GM12878 (cell line): ENCODE results near the gene DMRTC2. TPM values are rescaled to one million over a fixed set of nuclear protein-coding genes. Genes with fewer than 3 reads are reported as not detected.

Source experiments
- ATAC-seq: fragments of 200-7000 bp; cut with Tn5 transposase; 3 replicates; pipeline ENCODE4 v1.9.1; 2020; ENCODE audit warnings: mild to moderate bottlenecking, moderate library complexity
- BruUV-seq: library from RNA; stranded (reverse); fragments of 400-500 nt; replicated peaks from 2 replicates; lab custom pipeline; 2021; lab: Mats Ljungman, UMichigan
- CTCF ChIA-PET: fragments of 300-600 bp; sonication (Branson Sonifier 250); formaldehyde crosslinking; extraction: SDS; loops from one replicate; lab custom pipeline; 2021; ENCODE audit warnings: inconsistent platforms; lab: Yijun Ruan, JAX
- POLR2A ChIA-PET: fragments of 350-600 bp; formaldehyde crosslinking; extraction: SDS; loops from one replicate; lab custom pipeline; 2021; ENCODE audit warnings: inconsistent platforms; lab: Charles Lee
- RAD21 ChIA-PET: fragments of 300-600 bp; sonication (Branson Sonifier 250); formaldehyde crosslinking; loops from one replicate; lab custom pipeline; 2023; ENCODE audit warnings: antibody characterized with exemption; ENCODE audit not compliant: unreplicated experiment; lab: Charles Lee
- SMC1A ChIA-PET: fragments of 300-600 bp; sonication (Branson Sonifier 250); formaldehyde crosslinking; loops from one replicate; lab custom pipeline; 2023; ENCODE audit not compliant: unreplicated experiment, uncharacterized antibody; lab: Charles Lee
- DNase-seq: peaks from one replicate; pipeline ENCODE4 v3.0.0-alpha.2; 2011; ENCODE audit warnings: low read depth, low spot score
- FAIRE-seq: peaks from 3 replicates; lab custom pipeline; 2011; peaks lifted over from hg19 to GRCh38; lab: Jason Lieb, UNC
- H2AFZ ChIP-seq: 2 replicates; pipeline ENCODE4 v1.6.0; 2011; ENCODE audit warnings: low read depth, low read length, control low read depth; ENCODE audit not compliant: control insufficient read depth
- H3K27ac ChIP-seq: 2 replicates; pipeline ENCODE4 v1.5.1; 2011; ENCODE audit warnings: control low read depth; ENCODE audit not compliant: control insufficient read depth, insufficient read depth
- H3K27me3 ChIP-seq, 2 experiments: replicated peaks in 1 of 2; 2 replicates each; pipeline versions ENCODE4 v1.6.0 to v1.6.1; 2011; ENCODE audit warnings: low read length in 1 of 2; ENCODE audit not compliant: control insufficient read depth in 2 of 2, insufficient read depth in 2 of 2
- H3K36me3 ChIP-seq, 2 experiments: 2 replicates each; pipeline ENCODE4 v1.5.1; 2011; ENCODE audit warnings: low read length in 1 of 2; ENCODE audit not compliant: control insufficient read depth in 2 of 2, insufficient read depth in 2 of 2
- H3K4me1 ChIP-seq: 2 replicates; pipeline ENCODE4 v1.6.1; 2011; ENCODE audit warnings: mild to moderate bottlenecking, low read length, moderate library complexity, mixed read lengths; ENCODE audit not compliant: control insufficient read depth, insufficient read depth
- H3K4me2 ChIP-seq: 2 replicates; pipeline ENCODE4 v1.6.0; 2011; ENCODE audit warnings: control low read depth; ENCODE audit not compliant: control insufficient read depth, insufficient read depth
- H3K4me3 ChIP-seq: fragments of 200-600 bp; sonication (generic); 2 replicates; pipeline ENCODE4 v1.5.1; 2016
- H3K79me2 ChIP-seq: 2 replicates; pipeline ENCODE4 v1.6.0; 2011; ENCODE audit warnings: low read length; ENCODE audit not compliant: control insufficient read depth, insufficient read depth
- H3K9ac ChIP-seq: 2 replicates; pipeline ENCODE4 v1.8.0; 2011; ENCODE audit warnings: low read length, control low read depth, mixed read lengths; ENCODE audit not compliant: control insufficient read depth, insufficient read depth
- H3K9me3 ChIP-seq: replicated peaks from 3 replicates; pipeline ENCODE4 v1.5.1; 2011; ENCODE audit warnings: mild to moderate bottlenecking, low read length; ENCODE audit not compliant: control insufficient read depth, insufficient read depth
- H4K20me1 ChIP-seq: 2 replicates; pipeline ENCODE4 v1.6.0; 2011; ENCODE audit not compliant: control insufficient read depth, insufficient read depth
- POLR2A ChIP-seq: IDR thresholded peaks from 2 replicates; pipeline ENCODE4 v1.6.1; 2011; ENCODE audit warnings: low read depth, mild to moderate bottlenecking, low read length
- POLR2AphosphoS5 ChIP-seq: IDR thresholded peaks from 2 replicates; pipeline ENCODE4 v1.6.1; 2011; ENCODE audit warnings: mild to moderate bottlenecking, low read length, inconsistent platforms
- WGBS: methylation state at CpG from one replicate; pipeline ENCODE4 v1.1.6; 2016; ENCODE audit warnings: low lambda C conversion rate; ENCODE audit not compliant: insufficient replicate concordance, insufficient coverage; ENCODE audit errors: missing lambda C conversion rate; 5-methylcytosine and 5-hydroxymethylcytosine counted together
- in situ Hi-C: fragments of 300-500 bp; cut with MboI; formaldehyde crosslinking; loops from 9 replicates; pipeline ENCODE4 v1.14.3; 2018; ENCODE audit warnings: mixed read lengths
- intact Hi-C: fragments of 100-400 bp; cut with micrococcal nuclease; formaldehyde crosslinking; loops from one replicate; pipeline ENCODE4 v1.14.2; 2022; ENCODE audit not compliant: unreplicated experiment
- polyA plus RNA-seq, 11 experiments: library from polyadenylated mRNA; depleted of rRNA in 4 of 11; unstranded in 6 of 11; stranded (reverse) in 5 of 11; fragments of >200 nt; fragmentation: Nextera tagmentation in 4 of 11; fragmentation: Illumina TruSeq in 1 of 11; extraction: Ambion mirVana in 4 of 11; extraction: Trizol in 1 of 11; gene quantifications; 1 replicate in 1 of 11; 2 replicates in 10 of 11; pipeline versions ENCODE4 v1.2.1 to v1.2.3, GENCODE V29; 2011 to 2016; ENCODE audit warnings: inconsistent platforms in 2 of 11, missing spikeins in 2 of 11, low read depth in 1 of 11
- total RNA-seq, 4 experiments: library from RNA; depleted of rRNA in 3 of 4; stranded (reverse); fragments of >200 nt in 3 of 4; fragmentation: Illumina TruSeq in 1 of 4; extraction: Trizol in 1 of 4; gene quantifications; 2 replicates each; pipeline versions ENCODE4 v1.2.1 to v1.2.3, GENCODE V29; 2013 to 2021
- TF ChIP-seq, protein P1 (sequence below): fragments of 450-650 bp; formaldehyde crosslinking; IDR thresholded peaks from 2 replicates; pipeline ENCODE4 v1.5.0; 2022; ENCODE audit warnings: mild to moderate bottlenecking, missing genetic modification characterization

The DMRTC2 gene
- total and polyA plus RNA-seq, 10 of the 15 experiments (the other 5 are each of a cell fraction or from before 2014, with no cell fraction given): not detected

DNA sequence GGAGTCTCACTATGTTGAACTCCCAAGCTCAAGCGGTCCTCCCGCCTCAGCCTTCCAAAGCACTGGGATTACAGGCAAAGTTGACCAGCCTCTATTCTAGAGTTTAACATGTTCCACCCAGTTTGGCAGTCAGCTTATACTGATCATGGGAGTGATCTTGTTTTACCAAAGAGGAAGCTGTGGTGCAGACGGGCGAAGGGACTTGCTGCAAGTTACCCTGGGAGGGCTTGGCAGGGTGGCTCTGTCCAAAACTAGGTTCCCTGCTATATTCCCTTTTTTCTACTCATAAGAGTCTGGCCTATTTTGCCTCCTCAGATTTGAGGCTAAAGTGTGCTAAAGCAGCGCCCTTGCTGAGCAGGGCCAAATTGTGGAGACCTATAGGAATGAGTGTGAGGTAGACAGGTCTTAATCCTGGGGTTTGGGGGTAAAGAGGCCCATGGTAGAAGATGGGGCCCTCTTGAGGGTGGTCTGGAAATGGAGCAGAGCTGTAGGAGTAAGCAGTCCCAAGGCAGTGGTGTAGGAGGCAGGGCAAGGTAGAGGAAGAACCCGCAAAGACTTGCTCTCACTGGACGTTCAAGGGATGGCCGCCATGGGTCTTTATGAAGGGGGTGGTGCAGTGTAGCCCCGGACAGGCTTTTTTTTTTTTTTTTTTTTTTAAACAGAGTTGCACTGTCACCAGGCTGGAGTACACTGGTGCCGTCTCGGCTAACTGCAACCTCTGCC is 18.5 kb downstream of the DMRTC2 start:
- Histone ChIP-seq H2AFZ (no peak overlapping the region), H3K4me3 (peak overlapping the region; percentile 94), H3K9me3 (no peaks in the 10 kb centered on the region), H3K4me2 (peak overlapping the region; percentile 84), H3K79me2 (peaks cover 78% of the 10 kb centered on the region), H3K4me1 (peaks cover 43% of the 10 kb centered on the region), H3K36me3 (peaks cover 32 to 34% of the 10 kb centered on the region in 2 experiments), H3K27ac (peak overlapping the region; percentile 4; the same call in 1 of the 2 replicates), H4K20me1 (peaks cover 30% of the 10 kb centered on the region), H3K27me3 (no peaks in the 10 kb centered on the region), H3K9ac (peak overlapping the region; percentile 100)
- no peak for ATAC-seq
- WGBS: 65% methylated on average over 10 of the region's 11 CpGs
- no peak for FAIRE-seq
- POLR2A ChIA-PET: interaction anchor here (0.8 to 2.4 kb wide), 6 partner anchors 8 to 23 kb away, joined by 3 to 14 read pairs (median 7); partner anchors contain the start of gene CD79A
- TF ChIP-seq, protein P1, sequence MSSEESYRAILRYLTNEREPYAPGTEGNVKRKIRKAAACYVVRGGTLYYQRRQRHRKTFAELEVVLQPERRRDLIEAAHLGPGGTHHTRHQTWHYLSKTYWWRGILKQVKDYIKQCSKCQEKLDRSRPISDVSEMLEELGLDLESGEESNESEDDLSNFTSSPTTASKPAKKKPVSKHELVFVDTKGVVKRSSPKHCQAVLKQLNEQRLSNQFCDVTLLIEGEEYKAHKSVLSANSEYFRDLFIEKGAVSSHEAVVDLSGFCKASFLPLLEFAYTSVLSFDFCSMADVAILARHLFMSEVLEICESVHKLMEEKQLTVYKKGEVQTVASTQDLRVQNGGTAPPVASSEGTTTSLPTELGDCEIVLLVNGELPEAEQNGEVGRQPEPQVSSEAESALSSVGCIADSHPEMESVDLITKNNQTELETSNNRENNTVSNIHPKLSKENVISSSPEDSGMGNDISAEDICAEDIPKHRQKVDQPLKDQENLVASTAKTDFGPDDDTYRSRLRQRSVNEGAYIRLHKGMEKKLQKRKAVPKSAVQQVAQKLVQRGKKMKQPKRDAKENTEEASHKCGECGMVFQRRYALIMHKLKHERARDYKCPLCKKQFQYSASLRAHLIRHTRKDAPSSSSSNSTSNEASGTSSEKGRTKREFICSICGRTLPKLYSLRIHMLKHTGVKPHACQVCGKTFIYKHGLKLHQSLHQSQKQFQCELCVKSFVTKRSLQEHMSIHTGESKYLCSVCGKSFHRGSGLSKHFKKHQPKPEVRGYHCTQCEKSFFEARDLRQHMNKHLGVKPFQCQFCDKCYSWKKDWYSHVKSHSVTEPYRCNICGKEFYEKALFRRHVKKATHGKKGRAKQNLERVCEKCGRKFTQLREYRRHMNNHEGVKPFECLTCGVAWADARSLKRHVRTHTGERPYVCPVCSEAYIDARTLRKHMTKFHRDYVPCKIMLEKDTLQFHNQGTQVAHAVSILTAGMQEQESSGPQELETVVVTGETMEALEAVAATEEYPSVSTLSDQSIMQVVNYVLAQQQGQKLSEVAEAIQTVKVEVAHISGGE: no peak
- TF ChIP-seq POLR2A (peak; percentile 51), POLR2AphosphoS5 (peak; percentile 33; the same call in 1 of the 2 replicates)
- CTCF ChIA-PET: interaction anchor here (0.7 to 3.7 kb wide), 7 partner anchors 9 to 94 kb away, joined by 3 to 28 read pairs (median 4); no protein-coding TSS in a partner anchor
- intact Hi-C loops: no loop called here
- in situ Hi-C loops: no loop called here
- RAD21 ChIA-PET: interaction anchor here (1.0 to 1.4 kb wide), 4 partner anchors 10 to 82 kb away, joined by 3 to 7 read pairs (median 4); partner anchors contain the start of gene CD79A
- no TSS peak for BruUV-seq
- SMC1A ChIA-PET: interaction anchor here (0.6 to 1.6 kb wide), 3 partner anchors 9 to 23 kb away, joined by 3 to 8 read pairs (median 3); no protein-coding TSS in a partner anchor
- no peak for DNase-seq
